Activated T-cell treated with anti-CD3 and anti-CD28 coated beads for 1 hour (primary cell): ENCODE data around the gene PTBP1.

Source experiments
- DNase-seq: peaks from one replicate; pipeline ENCODE4 v3.0.0-alpha.2; 2020; ENCODE audit warnings: low read depth

PTBP1 gene

GRCh38 chr19:854549-854948 lies 57.3 kb downstream of the PTBP1 start:
- DNase-seq = no peak

DNA sequence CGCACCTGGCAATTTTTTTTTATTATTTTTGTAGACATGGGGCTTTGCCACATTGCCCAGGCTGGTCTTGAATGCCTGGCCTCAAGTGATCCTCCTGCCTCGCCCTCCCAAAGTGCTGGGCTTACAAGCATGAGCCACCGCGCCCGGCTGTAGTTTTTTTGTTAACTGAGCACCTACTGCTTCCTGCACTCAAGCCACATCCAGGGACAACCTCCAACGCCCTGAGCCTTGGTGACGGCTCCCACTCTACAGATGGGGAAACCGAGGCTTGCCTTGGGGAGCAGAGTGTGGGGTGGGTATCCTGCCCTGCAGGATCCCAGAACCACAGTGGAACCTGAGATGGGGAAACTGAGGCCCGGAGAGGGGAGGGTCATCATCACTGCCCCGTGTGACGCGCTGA lies 57.9 kb downstream of the PTBP1 start:
- no peak for DNase-seq

DNA sequence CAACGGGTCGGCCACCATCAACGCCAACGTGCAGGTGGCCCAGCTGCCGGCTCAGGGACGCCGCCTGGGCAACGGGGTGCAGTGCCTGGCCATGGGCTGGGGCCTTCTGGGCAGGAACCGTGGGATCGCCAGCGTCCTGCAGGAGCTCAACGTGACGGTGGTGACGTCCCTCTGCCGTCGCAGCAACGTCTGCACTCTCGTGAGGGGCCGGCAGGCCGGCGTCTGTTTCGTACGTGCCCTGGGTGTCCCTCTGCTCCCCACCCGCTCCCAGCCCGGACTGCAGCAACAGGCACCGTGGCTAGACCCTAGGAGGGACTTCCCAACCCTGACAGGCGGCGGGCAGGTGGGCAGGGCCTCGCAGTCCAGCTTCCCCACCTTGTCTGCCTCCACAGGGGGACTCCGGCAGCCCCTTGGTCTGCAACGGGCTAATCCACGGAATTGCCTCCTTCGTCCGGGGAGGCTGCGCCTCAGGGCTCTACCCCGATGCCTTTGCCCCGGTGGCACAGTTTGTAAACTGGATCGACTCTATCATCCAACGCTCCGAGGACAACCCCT lies 58.4 kb downstream of the PTBP1 start:
- no peak for DNase-seq

DNA sequence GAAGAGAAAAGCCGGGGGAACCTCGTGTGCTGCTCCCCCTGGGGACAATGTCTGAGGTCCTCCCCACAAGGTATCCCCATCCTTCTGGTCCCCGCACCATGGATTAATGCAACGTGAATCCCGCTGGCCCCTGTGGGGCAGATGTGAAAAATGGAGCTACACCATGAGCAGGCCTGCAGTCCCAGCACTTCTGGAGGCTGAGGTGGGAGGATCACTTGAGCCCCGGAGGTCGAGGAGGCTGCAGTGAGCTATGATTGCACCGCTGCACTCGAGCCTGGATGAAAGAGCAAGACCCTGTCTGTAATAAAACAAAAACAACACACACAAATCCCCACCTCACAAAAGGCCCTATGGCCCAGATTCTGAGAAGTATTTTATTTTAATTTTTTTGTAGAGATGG lies 61.0 kb downstream of the PTBP1 start:
- no peak for DNase-seq

DNA sequence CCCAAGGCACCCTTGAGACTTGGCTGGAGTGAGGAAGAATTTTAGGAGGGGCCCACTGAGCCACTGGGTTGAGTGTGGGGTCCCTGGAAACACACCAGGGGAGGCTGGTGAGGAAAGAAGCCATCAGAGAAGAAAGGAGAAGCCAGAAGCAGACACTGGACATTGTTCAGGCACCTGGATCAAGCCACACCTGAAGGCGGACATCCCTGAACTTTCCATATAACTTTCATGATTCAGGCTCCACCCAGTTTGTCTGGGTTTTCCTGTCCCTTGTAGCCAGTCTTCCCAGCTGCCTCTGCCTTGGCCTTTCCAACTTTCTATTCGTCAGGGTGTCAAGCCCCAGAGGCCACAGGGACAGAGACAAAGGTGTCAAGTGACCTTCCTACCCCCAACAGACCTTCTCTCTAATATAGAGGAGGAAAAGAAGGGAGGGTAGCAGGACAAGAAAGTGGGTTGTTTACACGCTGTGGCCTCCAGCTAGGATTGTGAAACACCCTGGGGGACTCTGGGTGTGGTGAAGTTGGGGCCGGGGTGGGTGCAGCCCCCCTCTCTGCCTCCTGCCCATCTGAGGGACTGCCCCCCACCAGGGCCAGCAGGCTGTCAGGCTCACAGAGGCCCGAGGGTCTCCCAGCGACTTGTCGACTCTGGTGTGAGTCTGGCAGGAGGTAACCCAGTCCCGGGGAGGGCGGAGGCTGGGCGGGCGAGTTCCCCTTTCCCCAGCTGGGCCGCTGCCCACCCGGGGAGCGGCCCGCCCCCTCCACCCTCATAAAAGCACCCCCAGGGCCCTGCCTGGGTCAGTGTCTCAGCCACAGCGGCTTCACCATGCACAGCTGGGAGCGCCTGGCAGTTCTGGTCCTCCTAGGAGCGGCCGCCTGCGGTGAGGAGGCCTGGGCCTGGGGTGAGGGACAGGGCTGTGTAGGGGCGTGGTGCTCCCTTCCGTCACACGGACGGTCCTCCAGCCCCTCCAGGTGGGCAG lies 61.9 kb downstream of the PTBP1 start, which contains the start of gene CFD:
CFD (plus strand) TSS at position 797 of the 976 bp plus-strand sequence; CDS start at position 823, 26 bp downstream.
- DNase-seq = no peak

- DNase-seq = no peak
Observed at GRCh38 chr19:861141-861755, 64.0 kb downstream of the PTBP1 start.
